ENCODE results near the gene TMEM196. TPM values are rescaled to one million over a fixed set of nuclear protein-coding genes. Genes with fewer than 3 reads are reported as not detected.

The TMEM196 gene
- total and polyA plus RNA-seq, 9 of the 15 experiments (the other 6 are each of a cell fraction or from before 2014, with no cell fraction given) = not detected

GRCh38 chr7:19701471-19701870, 71.9 kb downstream of the TMEM196 start (continued):
- no peak for TF ChIP-seq ZNF589 (CRISPR knock-in tag; IDR thresholded peaks at IDR 0.05; ENCODE audit: low read depth)
- no peak for TF ChIP-seq CHCHD3 (CRISPR knock-in tag; IDR thresholded peaks at IDR 0.05)
- no peak for TF ChIP-seq ZNF766 (CRISPR knock-in tag; conservative IDR thresholded peaks at IDR 0.05)

- Histone ChIP-seq H3K9me3 (replicated peaks; ENCODE audit: control insufficient read depth, insufficient read depth, low read depth, low read length) (no peaks in the 10 kb centered on the region), H3K4me1 (replicated peaks in 1 of 2; ENCODE audit: control insufficient read depth in 2 of 2, insufficient read depth in 2 of 2, low read length in 2 of 2) (no peaks in the 10 kb centered on the region), H3K27me3 (ENCODE audit: control insufficient read depth in 2 of 2, insufficient read depth in 2 of 2, low read length in 2 of 2) (no peaks in the 10 kb centered on the region), H3K27ac (ENCODE audit: extremely low read depth, low read depth, low read length) (no peak overlapping the region), H3K9ac (ENCODE audit: insufficient read depth in 1 of 2, low read depth in 2 of 2, low read length in 2 of 2) (no peak overlapping the region), H3K79me2 (ENCODE audit: control insufficient read depth, insufficient read depth, low read length) (peaks cover 25% of the 10 kb centered on the region), H4K20me1 (replicated peaks; ENCODE audit: control insufficient read depth, insufficient read depth, low read length) (no peaks in the 10 kb centered on the region), H3K36me3 (ENCODE audit: control insufficient read depth, insufficient read depth, low read length) (peaks cover 76% of the 10 kb centered on the region), H3K9me1 (ENCODE audit: control insufficient read depth, insufficient read depth, low read length) (no peaks in the 10 kb centered on the region), H2AFZ (ENCODE audit: low read depth, low read length) (no peak overlapping the region), H3K4me3 (no peak overlapping the region), H3K4me2 (ENCODE audit: insufficient read depth, low read length) (no peak overlapping the region)
- intact Hi-C loops (cut with micrococcal nuclease) = no loop called here
- BruUV-seq (replicated peaks) = no TSS peak
- 89% methylated on average over 3 of the region's 3 CpGs for WGBS (ENCODE audit: insufficient coverage, low coverage, missing lambda C conversion rate)
- ATAC-seq (no peak), FAIRE-seq (no peak), DNase-seq (ENCODE audit: extremely low read depth in 1 of 4, low spot score in 3 of 4) (no peak)
- in situ Hi-C loops (cut with MboI) = no loop called here
- CTCF ChIA-PET (ENCODE audit: low intra/inter-chr PET ratio) = no interaction called here
- POLR2A ChIA-PET = no interaction called here
- TF ChIP-seq ZNF668 (CRISPR knock-in tag; IDR thresholded peaks at IDR 0.05) (no peak), ATF6 (CRISPR knock-in tag; IDR thresholded peaks at IDR 0.05) (no peak), ETS2 (tag; IDR thresholded peaks at IDR 0.05; ENCODE audit: borderline replicate concordance, poor library complexity, severe bottlenecking) (no peak), BACH1 (tag; IDR thresholded peaks at IDR 0.05) (no peak), FOXA3 (CRISPR knock-in tag; conservative IDR thresholded peaks at IDR 0.05 in 1 of 2, IDR thresholded peaks at IDR 0.05 in 1 of 2) (no peak), MEF2D (tag; conservative IDR thresholded peaks at IDR 0.05; ENCODE audit: low read depth) (no peak), KLF1 (tag; IDR thresholded peaks at IDR 0.05) (no peak), MAZ (CRISPR knock-in tag; conservative IDR thresholded peaks at IDR 0.05 in 1 of 2, IDR thresholded peaks at IDR 0.05 in 1 of 2) (no peak), DLX4 (CRISPR knock-in tag; IDR thresholded peaks at IDR 0.05) (no peak), MBD1 (CRISPR knock-in tag; IDR thresholded peaks at IDR 0.05) (no peak), RNF219 (CRISPR knock-in tag; IDR thresholded peaks at IDR 0.05) (no peak), POLR2AphosphoS5 (IDR thresholded peaks at IDR 0.05; ENCODE audit: control insufficient read depth, insufficient read depth, low read depth, low read length) (no peak)
Measured at GRCh38 chr7:19700936-19701335, 72.5 kb downstream of the TMEM196 start.

Measured in K562 (cell line).